ENCODE data around the gene SAE1.

The SAE1 gene

GRCh38 chr19:47221890-47222289 is 91.3 kb downstream of the SAE1 start:
- DNase-seq = no peak

DNA sequence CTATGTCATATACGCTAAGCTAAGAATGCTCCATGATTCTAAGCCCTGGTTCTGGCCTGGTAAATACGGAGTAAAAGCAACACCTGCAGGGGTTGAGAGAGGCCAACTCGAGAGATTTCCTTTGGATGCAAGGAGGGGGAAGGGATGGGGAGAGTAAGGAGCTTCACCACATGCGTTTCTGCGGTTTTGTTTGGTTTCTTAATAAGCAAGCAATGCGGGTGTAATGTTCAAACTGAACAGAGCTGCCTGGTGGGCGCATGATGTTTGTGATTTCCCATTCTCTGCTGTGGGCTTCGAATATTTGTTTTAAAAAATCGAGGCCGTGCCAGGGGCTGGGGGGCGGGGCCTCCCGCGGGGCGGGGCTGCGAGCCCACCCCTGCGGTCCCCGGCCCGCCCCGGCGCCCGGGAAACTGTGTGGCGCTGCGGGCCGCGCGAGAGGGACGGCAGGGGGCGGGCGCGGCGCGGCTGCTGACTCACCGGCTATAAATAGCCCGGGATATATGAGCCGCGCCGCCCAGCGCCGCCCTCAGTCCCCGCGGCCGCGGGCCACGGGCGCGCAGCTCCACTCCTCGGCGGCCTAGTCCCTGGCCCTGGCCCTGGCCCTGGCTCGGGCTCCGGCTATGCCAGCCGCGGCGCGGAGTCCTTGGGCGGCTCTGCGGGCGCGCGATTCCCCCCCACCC is 95.3 kb downstream of the SAE1 start:
- peak; percentile 70 to 75 for DNase-seq

- DNase-seq = peak; percentile 72 to 79
Observed at GRCh38 chr19:47226426-47227351, 96.1 kb downstream of the SAE1 start.

DNA sequence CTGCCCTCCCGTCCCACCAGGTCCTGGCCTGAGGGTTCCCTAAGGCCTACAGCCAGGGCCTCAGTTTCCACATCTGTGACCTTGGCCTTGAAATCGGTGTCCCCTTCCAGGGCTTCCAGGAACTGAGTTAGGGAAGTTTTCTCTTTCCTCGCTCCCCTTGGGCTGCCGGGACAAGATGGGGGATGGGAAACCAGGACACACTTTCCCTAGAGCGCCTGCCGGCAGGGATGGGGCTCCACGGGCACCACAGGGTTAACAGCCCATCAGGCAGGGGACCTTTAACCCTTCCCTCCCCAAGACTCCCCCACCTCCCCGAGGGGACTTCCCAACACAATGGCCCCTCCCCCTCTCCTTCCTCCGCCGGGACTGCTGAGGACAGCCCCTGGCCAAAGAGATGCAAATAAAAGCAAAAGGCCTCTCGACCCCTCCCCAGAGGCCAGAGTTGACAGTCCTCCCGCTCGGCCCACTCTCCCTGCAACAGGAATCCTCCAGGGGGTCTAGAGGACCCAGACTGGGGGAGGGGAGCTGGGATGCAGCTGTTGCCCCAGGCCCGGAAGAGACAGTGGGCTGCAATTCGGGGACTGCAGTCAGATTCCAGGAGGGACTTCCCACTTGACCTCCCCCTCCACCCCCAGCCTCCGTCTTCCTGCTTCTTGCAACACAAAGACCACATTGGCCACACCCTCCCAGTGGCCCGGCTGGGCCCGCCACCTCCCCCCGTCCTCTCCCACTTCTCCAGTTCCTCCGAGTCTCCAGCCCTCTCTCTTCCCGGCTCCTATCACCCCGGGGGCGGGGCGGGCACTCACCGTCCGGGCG is 96.9 kb downstream of the SAE1 start:
- peak; percentile 70 to 73 for DNase-seq

DNA sequence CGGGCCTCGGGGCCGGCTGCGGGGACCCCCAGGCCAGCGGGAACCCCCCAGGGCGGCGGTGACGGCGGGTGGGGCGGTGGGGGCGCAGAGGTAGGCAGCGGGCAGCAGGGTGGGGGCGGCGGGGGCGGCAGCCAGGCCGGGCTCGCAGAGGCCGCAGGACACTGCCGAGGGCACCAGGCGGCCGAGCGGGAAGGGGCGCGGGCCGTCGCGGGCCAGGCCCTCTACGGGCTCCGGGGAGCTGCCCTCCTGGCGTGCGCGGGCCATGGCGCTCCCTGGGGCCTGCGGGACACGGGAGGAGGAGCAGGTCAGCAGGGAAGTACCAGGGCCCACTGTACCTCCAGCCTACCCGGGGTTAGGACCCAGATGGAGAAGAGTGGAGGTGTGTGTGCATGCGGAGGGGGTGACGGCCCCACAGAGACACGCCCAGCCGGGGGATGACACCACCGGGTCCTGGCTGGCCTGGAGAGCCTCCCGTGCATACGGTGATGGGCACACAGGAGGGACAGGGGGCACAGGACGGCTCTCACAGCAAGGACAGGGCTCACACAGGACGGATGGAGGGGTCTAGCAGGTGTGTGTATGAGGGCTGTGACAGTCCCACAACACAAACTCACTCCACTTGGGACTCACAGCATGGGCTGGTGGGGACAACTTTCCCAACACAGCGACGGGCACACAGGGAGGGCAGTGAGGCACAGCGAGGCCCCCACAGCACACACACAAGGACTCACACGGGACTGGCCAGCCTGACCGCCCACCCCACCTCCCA is 97.7 kb downstream of the SAE1 start:
- peak in 1 of 2 experiments; percentile 3 for DNase-seq

- no peak for DNase-seq
Observed at GRCh38 chr19:47228937-47229675, 98.5 kb downstream of the SAE1 start.

GRCh38 chr19:47229676-47230053 is 99.0 kb downstream of the SAE1 start:
- DNase-seq = no peak

DNA sequence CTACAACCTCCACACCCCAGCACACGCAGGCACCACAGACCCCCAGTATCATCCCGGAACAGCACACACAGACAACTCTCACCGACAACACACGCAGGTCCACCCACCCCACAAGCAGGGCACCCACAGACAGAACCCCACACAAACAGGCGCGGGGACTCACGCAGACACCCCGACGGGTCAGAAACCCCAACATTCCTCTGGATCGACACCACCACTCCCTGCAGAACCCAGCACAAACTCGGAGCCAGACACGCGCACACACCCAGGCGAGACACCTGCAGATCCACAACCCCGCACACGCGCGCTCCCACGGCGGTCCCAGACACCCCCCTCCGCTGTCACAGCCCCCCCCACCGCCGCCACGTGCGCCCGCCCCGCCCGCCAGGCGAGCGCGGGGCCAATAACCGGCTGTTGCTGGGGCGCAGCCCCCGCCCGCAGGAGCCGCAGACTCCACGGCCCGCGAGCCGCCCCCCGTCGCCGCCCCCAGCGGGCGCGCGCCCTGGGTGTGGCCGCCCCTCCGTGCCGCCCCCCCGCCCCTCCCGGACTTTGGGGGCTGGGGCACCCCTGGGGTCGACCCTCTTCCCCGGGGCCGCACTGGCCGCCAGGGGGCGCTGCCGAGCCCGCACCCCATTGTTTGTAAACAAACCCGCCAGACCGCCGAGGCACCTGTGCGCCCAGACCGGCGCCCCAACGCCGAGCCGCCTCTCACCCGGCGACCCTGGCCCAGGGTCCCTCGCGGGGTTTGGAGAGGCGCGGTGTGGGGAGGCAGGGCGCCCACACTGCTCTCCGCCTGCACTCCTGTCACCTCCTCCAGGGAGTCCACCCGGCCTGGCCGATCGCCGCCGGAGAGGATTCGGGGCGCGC is 99.7 kb downstream of the SAE1 start:
- peak; percentile 9 to 10 for DNase-seq

- DNase-seq = no peak
Observed at GRCh38 chr19:47230921-47231214, 100.2 kb downstream of the SAE1 start, which contains the start of gene BBC3. Gene BBC3, minus strand, starts transcription at chr19:47231199. Its CDS starts 2,768 bp downstream, at chr19:47228431.

DNA sequence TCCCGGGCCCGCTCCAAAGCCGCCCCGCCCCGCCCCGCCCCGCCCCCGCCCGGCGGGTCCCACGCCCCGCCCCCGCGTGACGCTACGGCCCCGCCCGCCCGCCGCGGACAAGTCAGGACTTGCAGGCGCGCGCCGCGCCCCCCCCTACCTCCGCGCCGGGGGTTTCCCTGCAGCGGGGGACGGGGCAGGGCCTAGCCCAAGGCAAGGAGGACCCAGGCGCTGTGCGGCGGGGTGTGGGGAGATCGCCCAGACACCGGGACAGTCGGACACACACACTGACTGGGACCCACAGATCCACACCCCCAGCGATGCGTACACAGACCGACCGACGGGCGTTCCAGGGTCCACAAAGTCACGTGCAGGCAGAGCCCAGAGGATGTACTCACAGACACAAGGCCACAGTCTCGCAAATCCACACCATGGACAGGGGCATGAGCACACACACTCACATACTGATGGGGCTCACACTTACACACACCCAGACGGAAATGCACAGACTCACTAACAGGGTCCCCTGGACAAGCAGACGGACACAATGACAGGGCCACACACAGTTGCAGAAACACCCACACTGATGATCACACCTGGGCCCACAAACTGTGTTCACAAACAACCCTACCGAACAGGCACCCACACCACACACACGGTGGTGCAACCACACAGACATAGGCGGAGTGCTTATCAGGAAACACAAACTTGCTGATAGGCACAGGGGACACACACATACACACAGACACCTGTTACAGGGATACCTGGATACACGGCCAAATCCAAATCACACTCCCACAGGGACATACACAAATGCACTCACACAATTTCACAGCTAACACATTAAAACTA is 100.8 kb downstream of the SAE1 start:
- DNase-seq = peak; percentile 29 to 36

GRCh38 chr19:47232422-47233211 is 102.0 kb downstream of the SAE1 start:
- no peak for DNase-seq

DNA sequence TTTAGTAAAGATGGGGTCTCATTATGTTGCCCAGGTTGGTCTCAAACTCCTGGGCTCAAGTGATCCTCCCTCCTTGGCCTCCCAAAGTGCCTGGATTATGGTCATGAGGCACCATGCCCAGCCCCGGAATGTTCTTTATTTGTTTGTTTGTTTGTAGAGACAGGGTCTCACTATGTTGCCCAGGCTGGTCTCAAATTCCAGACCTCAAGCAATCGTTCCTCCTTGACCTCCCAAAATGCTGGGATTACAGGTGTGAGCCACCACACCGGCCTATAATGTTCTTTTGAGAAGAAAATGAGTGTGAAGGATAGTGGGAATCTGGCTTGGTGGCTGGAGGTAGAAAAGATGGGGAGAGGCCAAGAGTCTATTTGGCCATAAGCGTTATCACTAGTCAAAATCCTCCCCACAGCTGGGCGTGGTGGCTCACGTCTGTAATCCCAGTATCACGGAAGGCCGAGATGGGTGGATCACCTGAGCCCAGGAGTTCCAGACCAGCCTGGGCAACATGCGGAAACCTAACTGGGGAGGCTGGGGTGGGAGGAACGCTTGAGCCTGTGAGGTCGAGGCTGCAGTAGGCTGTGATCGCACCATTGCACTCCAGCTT is 105.5 kb downstream of the SAE1 start:
- no peak for DNase-seq

DNA sequence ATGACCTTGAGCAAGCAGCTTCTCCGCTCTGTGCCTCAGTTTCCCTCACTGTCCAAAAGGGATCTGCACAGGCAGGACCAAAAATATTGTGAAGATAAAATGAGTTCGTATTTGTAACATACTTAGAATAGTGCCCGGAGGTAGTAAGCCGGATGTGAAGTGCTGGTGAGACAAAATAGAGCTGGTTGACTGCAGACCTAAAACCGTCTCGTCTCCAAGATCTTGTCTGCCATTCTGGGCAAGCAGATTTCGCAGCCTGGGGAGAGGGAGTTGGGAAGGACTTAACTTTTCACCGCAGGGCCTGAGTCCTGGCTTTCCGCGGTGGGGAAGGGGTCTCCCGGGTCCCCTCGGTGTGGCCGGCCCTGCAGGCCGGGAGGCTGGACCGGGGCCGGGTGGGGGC is 108.5 kb downstream of the SAE1 start:
- no peak for DNase-seq

GRCh38 chr19:47239610-47240296 is 109.1 kb downstream of the SAE1 start:
- DNase-seq = no peak

- DNase-seq = no peak
Observed at GRCh38 chr19:47240556-47240955, 109.9 kb downstream of the SAE1 start.

- DNase-seq = no peak
Observed at GRCh38 chr19:47240996-47241918, 110.6 kb downstream of the SAE1 start.
